Measurements from ENCODE around the gene CHST9. TPM values are rescaled to one million over a fixed set of nuclear protein-coding genes. Genes with fewer than 3 reads are reported as not detected.

Gene CHST9
- total and polyA plus RNA-seq, 2 of the 4 experiments (the other 2 are of a cell fraction): not detected

DNA sequence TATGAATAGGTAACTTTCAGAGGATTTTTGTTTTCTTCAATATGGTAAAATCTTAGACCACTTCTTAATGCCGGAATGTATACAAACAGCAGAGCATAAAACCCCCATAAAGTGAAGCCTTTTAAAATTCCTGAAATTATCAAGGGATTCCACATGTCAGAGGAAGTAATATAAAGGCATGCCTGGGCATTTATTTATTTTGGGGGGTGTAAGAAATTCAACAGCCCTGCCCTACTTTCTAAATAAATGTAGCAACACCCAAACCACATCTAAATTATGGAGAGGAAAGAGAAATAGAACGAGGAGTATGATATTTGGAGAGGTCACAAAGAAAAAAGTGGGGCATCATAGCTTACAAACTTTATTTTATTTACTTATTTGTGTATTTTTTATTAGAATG, 9.9 kb downstream of the CHST9 start:
- Histone ChIP-seq H4K91ac (ENCODE audit: insufficient read depth, low read depth, low read length) (no peak overlapping the region), H3K9ac (ENCODE audit: low read depth, low read length) (no peak overlapping the region), H4K8ac (ENCODE audit: low read depth in 2 of 2, low read length in 2 of 2) (no peak overlapping the region), H2BK5ac (ENCODE audit: low read depth, low read length, poor library complexity, severe bottlenecking) (no peak overlapping the region), H3K9me1 (ENCODE audit: insufficient read depth, low read length) (no peaks in the 10 kb centered on the region), H3K4me1 (ENCODE audit: control insufficient read depth, insufficient read depth, low read length) (no peaks in the 10 kb centered on the region), H2AFZ (replicated peaks; ENCODE audit: low read length, poor library complexity) (no peak overlapping the region), H4K20me1 (ENCODE audit: insufficient read depth, low read length) (no peaks in the 10 kb centered on the region), H2BK15ac (ENCODE audit: low read depth, low read length) (no peak overlapping the region), H3K14ac (replicated peaks; ENCODE audit: low read depth, low read length) (no peak overlapping the region), H3K27ac (ENCODE audit: insufficient read depth, low read length) (no peak overlapping the region), H3K4me3 (ENCODE audit: insufficient read depth, low read depth, low read length) (no peak overlapping the region), H2AK9ac (replicated peaks; ENCODE audit: low read depth, low read length, poor library complexity) (no peak overlapping the region), H3K18ac (ENCODE audit: low read depth, low read length) (no peak overlapping the region), H3K9me3 (ENCODE audit: control insufficient read depth, insufficient read depth, low read length) (no peaks in the 10 kb centered on the region), H3K23ac (ENCODE audit: low read depth, low read length) (no peak overlapping the region), H3K4ac (ENCODE audit: low read depth, low read length) (no peak overlapping the region), H3K79me1 (ENCODE audit: low read depth in 1 of 2, low read length in 2 of 2) (no peaks in the 10 kb centered on the region), H3K27me3 (ENCODE audit: control insufficient read depth, insufficient read depth, low read length) (no peaks in the 10 kb centered on the region), H2AK5ac (ENCODE audit: low read depth, low read length) (no peak overlapping the region), H3K56ac (ENCODE audit: extremely low read depth, insufficient read depth, low read length) (no peak overlapping the region), H3K36me3 (ENCODE audit: control insufficient read depth, insufficient read depth, low read length) (no peaks in the 10 kb centered on the region), H3K4me2 (ENCODE audit: low read depth, low read length) (no peak overlapping the region), H2BK120ac (ENCODE audit: low read depth, low read length) (no peak overlapping the region), H2BK20ac (ENCODE audit: low read depth, low read length) (no peak overlapping the region), H4K5ac (ENCODE audit: low read depth, low read length) (no peak overlapping the region)
- in situ Hi-C loops (cut with MboI; ENCODE audit: low sequenced_read_pairs): no loop called here
- ChIA-PET CTCF (no interaction called here), POLR2A (ENCODE audit: unreplicated experiment) (no interaction called here)
- no peak for DNase-seq
- WGBS, 2 experiments (ENCODE audit: extremely low coverage in 2 of 2, insufficient read length in 1 of 2): no CpG with 5 or more reads among the region's 2 CpGs
- ATAC-seq (ENCODE audit: low read depth): no peak
- dilution Hi-C loops (cut with HindIII; ENCODE audit: low sequenced_read_pairs, unreplicated experiment): no loop called here
- intact Hi-C loops (cut with micrococcal nuclease): no loop called here
- TF ChIP-seq CEBPB (IDR thresholded peaks at IDR 0.05; ENCODE audit: low read depth, low read length) (no peak), RCOR1 (IDR thresholded peaks at IDR 0.05; ENCODE audit: insufficient replicate concordance, low read length) (no peak), SMC3 (IDR thresholded peaks at IDR 0.05; ENCODE audit: low read depth, low read length) (no peak), CHD1 (IDR thresholded peaks at IDR 0.05; ENCODE audit: low read depth, low read length) (no peak), MAFK (IDR thresholded peaks at IDR 0.05; ENCODE audit: low read depth, low read length) (no peak), FOS (IDR thresholded peaks at IDR 0.05; ENCODE audit: low read depth, low read length) (no peak), MXI1 (IDR thresholded peaks at IDR 0.05; ENCODE audit: borderline replicate concordance, low read depth, low read length) (no peak)
- TF ChIP-seq, protein P1, sequence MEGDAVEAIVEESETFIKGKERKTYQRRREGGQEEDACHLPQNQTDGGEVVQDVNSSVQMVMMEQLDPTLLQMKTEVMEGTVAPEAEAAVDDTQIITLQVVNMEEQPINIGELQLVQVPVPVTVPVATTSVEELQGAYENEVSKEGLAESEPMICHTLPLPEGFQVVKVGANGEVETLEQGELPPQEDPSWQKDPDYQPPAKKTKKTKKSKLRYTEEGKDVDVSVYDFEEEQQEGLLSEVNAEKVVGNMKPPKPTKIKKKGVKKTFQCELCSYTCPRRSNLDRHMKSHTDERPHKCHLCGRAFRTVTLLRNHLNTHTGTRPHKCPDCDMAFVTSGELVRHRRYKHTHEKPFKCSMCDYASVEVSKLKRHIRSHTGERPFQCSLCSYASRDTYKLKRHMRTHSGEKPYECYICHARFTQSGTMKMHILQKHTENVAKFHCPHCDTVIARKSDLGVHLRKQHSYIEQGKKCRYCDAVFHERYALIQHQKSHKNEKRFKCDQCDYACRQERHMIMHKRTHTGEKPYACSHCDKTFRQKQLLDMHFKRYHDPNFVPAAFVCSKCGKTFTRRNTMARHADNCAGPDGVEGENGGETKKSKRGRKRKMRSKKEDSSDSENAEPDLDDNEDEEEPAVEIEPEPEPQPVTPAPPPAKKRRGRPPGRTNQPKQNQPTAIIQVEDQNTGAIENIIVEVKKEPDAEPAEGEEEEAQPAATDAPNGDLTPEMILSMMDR (conservative IDR thresholded peaks at IDR 0.05; ENCODE audit: low read depth, low read length): no peak
- BruUV-seq (replicated peaks): no TSS peak

Data from IMR-90 (cell line).